Measurements from ENCODE around the gene LAMC2.
"Not testable (repeated sequence)": the region's sequence is repeated elsewhere in the genome, so short reads cannot be mapped to it uniquely, and the experiment has no call there.

LAMC2 gene

GRCh38 chr1:183185941-183186490, at the start of gene LAMC2:
TSS of gene LAMC2 (plus strand) at chr1:183186264. CDS start at chr1:183186353, 89 bp downstream.
- peak in 1 of 3 donors; percentile 8 for DNase-seq (ENCODE audit: low read depth in 2 of 3, low spot score in 1 of 3)

GRCh38 chr1:183137782-183138181, 48.3 kb upstream of the LAMC2 start:
- no peak for DNase-seq (ENCODE audit: low read depth in 2 of 3, low spot score in 1 of 3)

GRCh38 chr1:183138301-183138700, 47.8 kb upstream of the LAMC2 start:
- no peak for DNase-seq (ENCODE audit: low read depth in 2 of 3, low spot score in 1 of 3)

- DNase-seq (ENCODE audit: low read depth in 2 of 3, low spot score in 1 of 3): no peak
Measured at GRCh38 chr1:183139281-183139942, 46.7 kb upstream of the LAMC2 start.

GRCh38 chr1:183140633-183141032, 45.4 kb upstream of the LAMC2 start:
- no peak for DNase-seq (ENCODE audit: low read depth in 2 of 3, low spot score in 1 of 3)

GRCh38 chr1:183142171-183142570, 43.9 kb upstream of the LAMC2 start:
- no peak for DNase-seq (ENCODE audit: low read depth in 2 of 3, low spot score in 1 of 3)

GRCh38 chr1:183143576-183144315, 42.3 kb upstream of the LAMC2 start:
- no peak for DNase-seq (ENCODE audit: low read depth in 2 of 3, low spot score in 1 of 3)

GRCh38 chr1:183144752-183145151, 41.3 kb upstream of the LAMC2 start:
- no peak for DNase-seq (ENCODE audit: low read depth in 2 of 3, low spot score in 1 of 3)

- DNase-seq (ENCODE audit: low read depth in 2 of 3, low spot score in 1 of 3): no peak
Measured at GRCh38 chr1:183147735-183148134, 38.3 kb upstream of the LAMC2 start.

- DNase-seq (ENCODE audit: low read depth in 2 of 3, low spot score in 1 of 3): no peak
Measured at GRCh38 chr1:183148599-183148998, 37.5 kb upstream of the LAMC2 start.

- no peak for DNase-seq (ENCODE audit: low read depth in 2 of 3, low spot score in 1 of 3)
Measured at GRCh38 chr1:183149273-183149672, 36.8 kb upstream of the LAMC2 start.

- DNase-seq (ENCODE audit: low read depth in 2 of 3, low spot score in 1 of 3): not testable (repeated sequence)
Measured at GRCh38 chr1:183150032-183150431, 36.0 kb upstream of the LAMC2 start.

GRCh38 chr1:183150445-183150844, 35.6 kb upstream of the LAMC2 start:
- no peak for DNase-seq (ENCODE audit: low read depth in 2 of 3, low spot score in 1 of 3)

GRCh38 chr1:183152180-183152579, 33.9 kb upstream of the LAMC2 start:
- DNase-seq (ENCODE audit: low read depth in 2 of 3, low spot score in 1 of 3): no peak

GRCh38 chr1:183155939-183156338, 30.1 kb upstream of the LAMC2 start:
- no peak for DNase-seq (ENCODE audit: low read depth in 2 of 3, low spot score in 1 of 3)

- DNase-seq (ENCODE audit: low read depth in 2 of 3, low spot score in 1 of 3): no peak
Measured at GRCh38 chr1:183159960-183160359, 26.1 kb upstream of the LAMC2 start.

GRCh38 chr1:183161391-183161790, 24.7 kb upstream of the LAMC2 start:
- DNase-seq (ENCODE audit: low read depth in 2 of 3, low spot score in 1 of 3): no peak

GRCh38 chr1:183163316-183163715, 22.7 kb upstream of the LAMC2 start:
- no peak for DNase-seq (ENCODE audit: low read depth in 2 of 3, low spot score in 1 of 3)

- DNase-seq (ENCODE audit: low read depth in 2 of 3, low spot score in 1 of 3): no peak
Measured at GRCh38 chr1:183164340-183164739, 21.7 kb upstream of the LAMC2 start.

GRCh38 chr1:183164963-183165362, 21.1 kb upstream of the LAMC2 start:
- DNase-seq (ENCODE audit: low read depth in 2 of 3, low spot score in 1 of 3): no peak

- no peak for DNase-seq (ENCODE audit: low read depth in 2 of 3, low spot score in 1 of 3)
Measured at GRCh38 chr1:183165456-183165855, 20.6 kb upstream of the LAMC2 start.

GRCh38 chr1:183166454-183166853, 19.6 kb upstream of the LAMC2 start:
- no peak for DNase-seq (ENCODE audit: low read depth in 2 of 3, low spot score in 1 of 3)
